GM19043 (cell line): ENCODE results near the gene STAT1.
"Not testable (repeated sequence)": the region's sequence is repeated elsewhere in the genome, so short reads cannot be mapped to it uniquely, and the experiment has no call there.

Experiments
- ATAC-seq: cut with Tn5 transposase; IDR thresholded peaks from one replicate; pipeline ENCODE4 v1.9.1; 2021; ENCODE audit warnings: low read depth; ENCODE audit not compliant: unreplicated experiment

STAT1 gene

DNA sequence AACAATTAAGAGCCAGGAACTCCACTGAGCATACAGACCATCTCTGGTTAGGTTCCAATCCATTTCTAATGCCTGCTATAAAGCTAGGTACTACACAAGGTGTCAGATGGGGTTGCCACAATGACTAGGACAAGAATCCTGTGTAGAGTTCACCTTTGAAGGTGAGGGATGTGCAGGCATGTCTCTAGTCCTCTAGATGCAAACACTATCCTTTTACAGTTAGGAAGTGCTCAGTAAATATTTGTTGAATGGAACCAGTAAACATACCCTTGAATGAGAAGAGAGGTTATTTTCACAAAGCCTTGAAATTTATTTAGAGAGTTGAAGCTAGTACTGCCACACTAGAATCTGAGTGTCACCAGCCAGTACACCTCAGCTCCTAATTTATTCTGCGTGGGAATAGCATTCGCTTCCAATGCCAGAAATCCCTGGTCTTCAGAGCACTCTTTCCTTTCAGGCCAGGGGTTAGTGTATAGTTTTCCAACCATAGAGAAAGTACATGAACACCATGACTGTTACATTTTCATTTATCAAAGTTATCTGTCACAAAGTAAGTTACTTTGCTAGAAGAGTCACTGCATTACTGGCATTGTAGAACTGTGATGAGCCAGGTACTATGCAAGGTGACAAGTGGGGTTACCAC is 48.3 kb downstream of the STAT1 start:
- ATAC-seq: no peak

DNA sequence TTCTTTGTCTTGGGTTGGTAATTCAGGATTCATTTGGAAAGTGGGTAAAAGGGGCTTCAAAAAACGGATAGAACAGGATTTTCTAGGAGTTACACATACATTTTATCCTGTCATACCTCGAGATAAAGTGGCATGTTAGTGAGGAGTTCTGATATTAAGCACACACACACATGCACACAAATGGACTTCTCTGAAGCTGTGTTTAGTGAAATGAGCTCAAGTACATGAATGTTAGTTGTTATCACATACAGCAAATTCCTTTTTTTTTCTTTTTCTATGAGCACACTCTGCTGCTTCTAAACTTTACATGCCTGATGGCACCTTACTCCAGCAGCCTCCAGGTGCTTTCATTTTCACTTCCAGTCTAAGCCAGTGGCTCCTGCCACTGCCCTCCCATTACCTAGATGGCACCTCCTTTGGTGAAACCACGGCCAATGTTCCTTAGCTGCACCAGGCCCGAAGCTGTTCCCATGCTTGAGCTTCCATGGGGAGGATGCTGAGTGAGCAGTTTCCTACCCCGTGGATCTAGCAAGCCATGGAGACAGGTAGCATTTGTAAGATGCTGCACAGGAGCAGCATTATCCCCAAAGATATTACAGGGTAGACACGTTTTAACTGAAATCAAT is 49.7 kb downstream of the STAT1 start:
- no peak for ATAC-seq

DNA sequence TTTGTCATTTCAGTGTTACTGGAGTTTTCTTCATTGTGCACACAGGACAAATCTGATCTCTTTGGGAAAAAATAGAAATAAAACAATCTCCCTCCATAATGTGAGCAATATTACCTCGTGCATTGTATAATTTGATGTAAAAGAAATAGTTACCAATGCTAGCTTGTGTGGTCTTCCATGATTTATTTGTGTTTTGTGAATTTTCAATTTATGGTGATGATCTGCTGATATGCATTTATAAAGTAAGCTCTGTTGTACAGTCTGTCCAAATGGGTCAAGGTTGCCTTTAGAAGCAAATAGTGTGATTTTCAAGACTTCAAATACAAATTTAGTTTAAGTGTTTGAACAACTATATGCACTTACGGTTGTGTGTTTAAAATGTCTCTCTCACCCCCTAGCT is 50.9 kb downstream of the STAT1 start:
- no peak for ATAC-seq

DNA sequence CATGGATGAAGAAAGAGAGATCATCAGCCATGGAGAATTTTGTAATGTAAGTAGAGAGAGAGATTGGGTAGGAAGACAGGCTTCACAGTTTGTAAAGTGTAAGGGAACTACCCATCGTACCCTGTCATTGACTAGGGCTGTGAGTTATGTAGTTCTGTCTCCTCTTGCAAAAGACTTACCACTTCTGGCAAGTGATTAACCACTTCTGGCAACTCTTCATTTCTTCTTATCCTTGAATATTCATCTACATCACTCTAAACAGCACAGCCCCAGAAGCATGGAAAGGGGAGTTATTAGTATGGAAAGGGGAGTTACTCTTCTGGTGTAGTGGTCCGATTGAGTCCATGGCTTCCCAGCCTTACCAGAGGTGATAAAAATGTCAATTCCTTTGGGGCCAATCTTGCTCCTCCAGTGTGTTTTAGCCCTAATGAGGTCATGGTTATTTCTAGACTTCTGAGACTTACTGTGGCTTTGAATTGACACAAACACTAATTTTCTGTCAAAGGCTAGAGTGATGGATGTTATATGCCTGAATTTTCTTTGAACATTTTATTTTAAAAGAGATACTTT is 52.0 kb downstream of the STAT1 start:
- no peak for ATAC-seq

DNA sequence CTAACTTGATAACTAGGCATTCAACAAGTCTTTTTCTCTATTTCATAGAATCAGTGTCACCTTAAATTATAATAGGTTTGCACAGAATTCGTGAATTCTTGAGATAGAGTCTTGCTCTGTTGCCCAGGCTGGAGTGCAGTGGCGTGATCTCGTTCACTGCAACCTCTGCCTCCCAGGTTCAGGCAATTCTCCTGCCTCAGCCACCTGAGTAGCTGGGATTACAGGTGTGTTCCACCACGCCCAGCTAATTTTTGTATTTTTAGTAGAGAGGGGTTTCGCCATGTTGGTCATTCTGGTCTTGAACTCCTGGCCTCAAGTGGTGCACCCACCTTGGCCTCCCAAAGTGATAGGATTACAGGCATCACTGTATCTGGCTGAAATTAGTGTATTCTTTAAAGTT is 52.9 kb downstream of the STAT1 start:
- ATAC-seq: not testable (repeated sequence)

DNA sequence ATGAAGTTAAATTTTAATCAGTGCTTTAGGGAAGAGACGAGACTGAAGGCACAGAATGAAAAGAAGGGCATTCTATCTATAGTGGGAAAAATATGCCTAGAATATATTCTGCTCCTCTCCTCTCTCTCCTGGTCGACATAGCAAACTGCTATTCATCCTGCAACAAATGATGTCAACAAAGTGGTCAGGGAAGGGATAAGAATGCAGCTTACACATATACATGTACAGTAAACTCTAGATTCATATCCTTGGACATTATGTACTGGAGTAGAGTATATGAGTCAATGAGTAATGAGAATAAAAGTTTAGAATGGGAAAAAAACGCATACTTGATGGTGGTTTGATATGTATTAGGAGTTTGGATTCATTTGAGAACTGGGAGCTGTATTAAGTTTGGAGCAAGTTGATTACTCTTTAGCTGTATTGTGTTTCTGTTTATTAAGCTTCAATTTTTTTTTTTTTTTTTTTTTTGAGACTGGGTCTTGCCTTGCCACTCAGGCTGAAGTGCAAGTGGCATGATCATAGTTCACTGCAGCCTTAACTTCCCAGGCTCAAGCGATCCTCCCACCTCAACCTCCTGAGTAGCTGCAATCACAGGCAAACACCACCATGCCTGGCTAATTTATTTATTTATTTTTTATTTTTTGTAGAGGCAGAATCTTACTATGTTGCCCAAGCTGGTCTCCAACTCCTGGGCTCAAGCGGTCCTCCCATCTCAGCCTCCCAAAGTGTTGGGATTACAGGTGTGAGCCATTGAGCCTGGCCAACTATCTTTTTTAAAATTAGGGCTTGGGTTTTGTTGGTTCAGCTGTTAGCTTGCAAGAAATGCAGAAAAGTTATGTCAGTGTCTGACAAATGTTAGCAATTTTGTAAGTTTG is 53.8 kb downstream of the STAT1 start:
- no peak for ATAC-seq

DNA sequence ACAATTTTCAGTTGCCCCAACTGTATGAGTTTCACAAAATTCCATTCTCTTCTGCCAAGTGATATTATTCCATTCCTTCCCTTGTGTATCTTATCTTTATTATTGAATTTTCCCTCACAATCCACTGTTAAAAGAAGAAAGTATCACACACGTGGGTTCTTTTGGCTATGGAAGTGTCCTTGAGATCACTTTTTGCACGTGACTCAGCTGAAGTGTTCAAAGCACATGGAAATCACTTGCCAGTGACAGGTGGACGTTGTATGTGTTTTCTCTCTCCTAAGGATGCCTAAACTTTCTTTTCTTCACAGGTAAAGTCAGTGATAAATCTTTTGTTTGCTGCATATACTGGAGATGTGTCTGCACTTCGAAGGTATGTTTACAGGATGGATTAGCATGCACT is 60.7 kb downstream of the STAT1 start:
- ATAC-seq: no peak

DNA sequence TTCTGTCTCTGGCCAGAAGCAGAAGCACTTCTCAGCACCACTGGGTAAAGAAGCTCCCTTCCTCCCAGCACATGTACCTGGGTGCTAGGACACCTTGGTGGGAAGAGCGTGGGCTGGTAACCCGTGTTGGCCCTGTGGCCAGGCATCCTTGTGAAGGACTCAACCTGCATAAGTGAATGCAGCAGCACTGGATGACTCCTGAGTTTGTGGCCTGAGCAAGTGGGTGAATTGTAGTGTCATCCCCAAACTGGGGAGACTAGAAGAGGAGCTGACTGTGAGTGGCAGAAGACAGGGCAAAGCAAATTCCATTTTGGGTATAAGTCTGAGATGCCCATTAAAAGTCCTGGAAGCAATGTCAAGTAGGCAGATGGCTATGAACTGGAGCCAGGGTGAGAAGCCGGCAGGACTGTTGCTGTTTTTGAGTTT is 63.4 kb downstream of the STAT1 start:
- ATAC-seq: no peak

DNA sequence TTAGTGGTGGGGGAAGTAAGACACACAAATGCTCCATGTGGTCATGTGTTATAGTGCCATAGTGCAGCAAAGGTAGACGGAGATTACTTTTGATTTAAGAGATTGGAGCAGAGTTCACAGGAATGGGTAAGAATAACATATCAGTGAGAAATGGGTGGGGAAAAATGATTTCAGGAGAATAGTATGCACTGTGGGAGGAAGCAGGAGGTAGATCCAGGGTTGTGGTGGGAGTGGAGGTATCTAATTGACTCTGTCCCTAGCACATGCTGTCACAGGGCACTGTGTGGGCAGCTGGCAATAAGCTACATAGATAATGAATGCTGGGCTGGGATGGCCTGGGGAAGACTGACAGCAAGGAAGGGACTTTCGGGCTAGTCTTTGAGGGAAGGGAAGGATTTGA is 65.3 kb downstream of the STAT1 start:
- no peak for ATAC-seq

DNA sequence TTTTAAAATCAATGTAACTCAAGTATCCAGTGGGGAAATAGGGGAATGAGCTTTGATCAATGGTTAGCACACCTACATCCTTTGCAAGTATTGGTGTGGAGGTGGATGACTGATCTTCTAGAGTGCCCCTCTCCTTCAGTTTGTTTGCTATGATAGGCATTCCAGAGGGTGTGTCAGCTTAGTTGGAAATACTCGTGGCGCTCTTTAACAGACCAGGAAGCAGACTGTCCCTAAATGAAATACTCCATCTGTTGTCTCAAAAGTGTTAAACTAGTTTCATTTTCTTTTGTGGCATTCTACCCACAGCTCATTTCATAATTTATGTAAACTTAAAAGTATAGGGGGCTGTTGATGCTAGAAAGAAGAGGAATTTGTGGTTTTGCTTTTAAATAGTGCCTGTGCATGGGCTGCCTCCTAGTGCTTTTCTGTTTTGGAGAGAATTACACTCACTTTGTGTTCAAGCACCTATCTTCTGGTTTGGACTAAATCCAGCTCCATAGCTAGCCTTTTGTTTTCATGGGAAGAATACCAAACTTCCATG is 66.2 kb downstream of the STAT1 start:
- peak; percentile 69 for ATAC-seq

DNA sequence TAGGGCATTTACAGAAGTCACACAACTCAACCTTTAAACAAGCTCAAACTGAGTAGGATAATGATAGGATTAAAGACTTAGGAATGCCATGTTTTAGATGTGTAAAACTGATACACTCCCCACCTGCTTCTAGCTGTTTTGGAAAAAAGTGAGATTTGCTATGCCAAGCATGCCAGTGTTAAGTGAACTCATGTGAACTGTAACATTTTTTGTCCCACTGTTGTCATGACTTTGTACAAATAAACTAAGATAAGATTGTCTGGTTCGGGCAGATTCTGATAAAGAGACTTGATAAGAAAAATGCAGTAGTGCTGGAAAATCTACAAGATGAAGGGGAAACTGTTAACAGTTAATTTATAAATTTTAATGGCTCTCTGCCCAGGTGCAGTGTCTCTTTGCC is 66.8 kb downstream of the STAT1 start:
- ATAC-seq: no peak

DNA sequence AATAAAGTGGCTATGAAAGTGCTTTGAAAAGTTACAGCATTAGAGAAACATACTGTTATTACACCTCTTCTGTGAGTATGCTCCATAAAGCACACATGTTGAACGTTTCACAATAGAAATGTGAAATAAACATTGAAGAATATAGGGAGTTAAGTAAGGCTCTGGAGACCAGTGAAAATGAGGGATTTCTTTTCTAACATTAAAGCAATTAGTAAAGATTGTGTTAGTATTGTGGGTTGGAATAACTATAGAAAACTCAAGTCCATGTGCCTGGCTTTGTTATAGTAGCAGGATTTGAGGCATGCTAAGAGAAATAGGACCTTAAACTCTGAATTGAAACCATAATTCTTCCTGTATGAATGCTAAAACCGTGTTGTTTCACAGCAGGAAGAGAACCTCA is 70.3 kb downstream of the STAT1 start:
- ATAC-seq: no peak

DNA sequence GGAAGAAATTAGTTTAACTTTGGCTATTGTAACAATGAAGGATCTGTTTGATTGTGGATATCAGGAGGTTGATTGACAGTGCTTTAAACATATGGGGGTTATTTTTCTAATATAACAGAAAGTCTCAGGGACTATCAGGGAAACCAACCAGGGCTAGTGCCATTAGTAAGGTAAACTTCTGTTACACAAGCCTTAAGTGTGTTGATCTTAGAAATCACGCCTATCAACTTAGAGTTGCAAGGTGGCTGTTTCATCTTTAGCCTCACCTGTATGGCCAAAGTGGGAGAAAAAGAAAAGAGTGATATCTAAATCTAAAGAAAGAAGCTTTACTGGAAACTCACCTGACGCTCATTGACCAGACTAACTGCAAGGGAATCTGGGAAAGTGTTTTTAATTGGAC is 71.3 kb downstream of the STAT1 start:
- no peak for ATAC-seq

DNA sequence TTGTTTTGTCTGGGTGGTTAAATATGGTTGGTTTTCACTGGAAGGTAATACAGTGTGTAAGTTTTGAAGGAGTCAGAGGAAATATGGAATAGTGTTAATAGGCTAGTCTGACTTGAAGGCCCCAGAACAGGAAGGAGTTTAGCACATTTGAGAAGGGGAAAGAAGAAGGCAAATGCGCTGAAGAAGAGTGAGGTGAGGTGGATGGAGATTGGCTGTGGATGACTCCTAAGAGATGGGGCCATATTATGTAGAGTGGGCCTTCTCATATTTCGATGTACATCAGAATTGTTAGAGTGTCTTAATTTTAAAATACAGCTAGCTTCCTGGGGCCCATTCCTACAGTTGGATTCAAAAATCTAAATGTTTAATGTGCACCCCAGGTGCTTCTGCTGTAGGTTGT is 72.4 kb downstream of the STAT1 start:
- no peak for ATAC-seq

DNA sequence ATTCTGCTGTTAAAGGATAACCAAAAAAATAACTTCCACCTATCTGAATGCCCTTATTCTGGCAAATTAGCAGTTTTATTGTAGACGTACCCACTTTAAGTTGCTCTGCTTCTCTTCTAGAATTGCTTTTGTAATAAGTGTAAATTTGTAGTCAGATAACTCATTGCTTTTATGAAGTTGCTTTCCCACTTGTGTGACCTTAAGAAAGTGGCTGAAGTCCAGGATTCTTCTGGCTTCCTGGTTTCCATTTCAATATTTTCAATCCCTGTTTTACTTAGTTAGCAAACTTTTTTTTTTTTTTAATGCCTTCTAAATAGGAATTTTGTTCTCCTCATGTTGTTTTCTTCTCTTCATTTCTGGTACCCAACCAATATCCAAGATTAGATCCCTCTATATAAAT is 73.5 kb downstream of the STAT1 start:
- no peak for ATAC-seq

DNA sequence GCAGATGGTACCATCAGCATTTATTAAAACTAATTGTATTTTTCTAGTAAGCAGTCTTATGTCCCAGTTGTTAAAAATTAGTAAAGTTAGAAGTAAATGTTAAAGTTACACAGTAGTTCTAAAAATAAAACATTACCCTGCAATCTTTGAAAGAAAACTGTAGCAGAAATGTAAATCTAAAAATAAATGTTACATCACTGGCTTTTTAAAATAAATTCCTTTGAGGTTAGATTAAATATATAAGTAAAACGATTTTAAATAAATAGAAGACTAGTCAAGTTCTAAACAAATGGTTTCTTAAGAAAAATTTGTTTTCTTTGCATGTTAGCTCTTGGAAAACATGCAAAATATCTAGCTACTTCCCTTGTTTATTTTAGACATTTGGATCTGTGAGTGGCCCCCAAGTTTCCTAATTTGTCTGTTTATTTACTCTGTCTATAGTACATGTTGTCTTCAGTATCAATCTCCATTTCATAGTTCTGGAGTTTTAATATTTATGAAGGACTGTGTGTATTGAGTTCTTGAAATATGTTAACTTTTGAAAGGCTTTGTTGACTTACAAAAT is 75.1 kb downstream of the STAT1 start:
- ATAC-seq: no peak

DNA sequence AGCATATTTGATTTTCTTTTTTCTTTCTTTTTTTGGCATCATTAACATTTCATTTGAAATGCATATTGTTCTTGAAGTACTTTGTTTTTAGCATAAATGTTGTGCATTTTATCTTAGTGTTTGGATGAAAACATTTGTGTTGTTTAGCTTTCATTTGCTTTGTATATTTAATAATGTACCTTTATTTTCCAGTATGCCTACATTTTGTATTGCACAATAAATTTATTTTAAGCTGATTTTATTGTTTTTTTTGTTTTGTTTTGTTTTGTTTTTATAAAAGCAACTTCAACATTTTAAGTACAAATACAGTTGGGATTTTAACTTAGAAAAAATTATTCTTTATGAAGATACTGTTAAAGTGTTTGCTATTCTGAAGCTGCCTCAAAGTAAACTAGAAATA is 78.9 kb downstream of the STAT1 start:
- ATAC-seq: no peak

DNA sequence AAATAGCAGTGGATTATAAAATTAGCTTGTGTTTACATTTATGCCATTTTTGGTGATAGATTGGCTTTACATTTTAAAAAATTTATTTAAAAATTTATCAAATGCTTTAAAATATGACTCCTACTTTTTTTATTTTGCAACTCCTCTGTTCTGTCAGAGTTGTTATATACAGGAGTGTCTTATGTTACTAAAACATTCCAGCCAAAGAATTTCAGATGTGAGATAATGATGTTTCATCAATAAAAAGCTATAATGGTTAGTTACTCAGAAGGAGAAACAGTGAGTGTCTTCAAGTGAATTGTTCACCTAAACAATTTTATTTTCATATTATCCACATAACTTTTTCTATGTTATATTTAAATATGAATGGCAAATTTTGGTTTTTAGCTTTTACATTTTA is 80.6 kb downstream of the STAT1 start:
- no peak for ATAC-seq

DNA sequence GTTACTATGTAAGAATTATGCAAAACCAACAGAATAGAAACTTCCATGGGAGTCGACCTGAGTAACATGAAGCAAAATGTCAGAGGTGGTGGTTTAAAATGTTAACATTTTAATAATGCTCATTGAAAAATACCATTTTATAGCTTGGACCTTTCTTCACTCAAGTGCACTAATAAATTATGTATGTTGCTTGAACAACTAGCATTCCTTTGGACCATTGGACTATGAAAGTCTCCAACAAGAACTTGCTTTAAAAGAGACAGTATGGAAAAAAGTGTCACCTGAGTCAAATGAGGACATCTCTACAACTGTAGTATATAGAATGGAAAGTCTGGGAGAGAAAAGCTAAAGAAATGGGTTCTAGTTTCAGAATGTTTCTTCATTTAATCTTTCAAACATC is 81.5 kb downstream of the STAT1 start:
- no peak for ATAC-seq

DNA sequence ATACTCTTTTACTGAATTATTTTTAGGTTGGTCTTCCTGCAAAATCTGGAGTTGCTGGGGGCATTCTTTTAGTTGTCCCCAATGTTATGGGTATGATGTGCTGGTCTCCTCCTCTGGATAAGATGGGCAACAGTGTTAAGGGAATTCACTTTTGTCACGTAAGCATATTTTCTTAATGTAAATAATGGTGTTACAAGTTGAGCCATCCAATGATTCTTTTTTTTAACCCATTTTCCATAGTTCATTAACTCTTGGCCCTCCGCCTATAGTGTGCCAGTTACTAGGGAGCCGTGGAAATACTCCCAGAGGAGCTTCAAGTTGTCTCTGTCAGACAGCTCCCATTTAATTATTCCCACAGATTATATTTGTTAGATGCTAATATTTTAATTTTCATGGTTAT is 83.6 kb downstream of the STAT1 start:
- ATAC-seq: no peak

DNA sequence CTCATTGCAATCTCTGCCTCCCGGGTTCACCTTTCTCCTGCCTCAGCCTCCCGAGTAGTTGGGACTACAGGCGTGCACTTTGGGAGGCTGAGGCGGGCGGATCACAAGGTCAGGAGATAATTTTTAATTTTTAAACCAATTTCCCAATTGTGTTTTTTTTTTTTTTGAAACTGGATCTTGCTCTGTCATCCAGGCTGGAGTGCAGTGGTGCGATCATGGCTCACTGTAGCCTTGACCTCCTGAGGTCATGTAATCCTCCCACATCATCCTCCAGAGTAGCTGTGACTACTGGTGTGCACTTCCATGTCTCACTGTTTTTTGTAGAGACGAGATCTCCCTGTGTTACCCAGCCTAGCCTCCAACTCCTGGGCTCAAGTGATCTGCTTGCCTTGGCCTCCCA is 84.1 kb downstream of the STAT1 start:
- ATAC-seq: no peak
